IMR-90 (cell line): ENCODE measurements around the gene ERGIC1.

Experiments used
- MAZ ChIP-seq: IDR thresholded peaks from 2 replicates; pipeline ENCODE4 v1.6.1; 2012; ENCODE audit warnings: low read depth, mild to moderate bottlenecking, low read length, improper control_type of control experiment, moderate library complexity, borderline replicate concordance
- NFE2L2 ChIP-seq: fragments of 150-350 bp; IDR thresholded peaks from 2 replicates; pipeline ENCODE4 v1.6.1; 2016; ENCODE audit warnings: low read depth, mild to moderate bottlenecking, low read length
- POLR2A ChIP-seq: IDR thresholded peaks from 2 replicates; pipeline ENCODE4 v1.6.1; 2012; ENCODE audit warnings: mild to moderate bottlenecking, low read depth, low read length
- RFX5 ChIP-seq: IDR thresholded peaks from 2 replicates; pipeline ENCODE4 v1.8.0; 2012; ENCODE audit warnings: low read depth, mild to moderate bottlenecking, low read length, moderate library complexity
- SMC3 ChIP-seq: fragments of 150-350 bp; IDR thresholded peaks from 2 replicates; pipeline ENCODE4 v1.6.1; 2016; ENCODE audit warnings: low read depth, mild to moderate bottlenecking, antibody characterized with exemption, low read length, moderate library complexity
- TF ChIP-seq, protein P1 (sequence below): conservative IDR thresholded peaks from 2 replicates; pipeline ENCODE4 v1.5.1; 2012; ENCODE audit warnings: mild to moderate bottlenecking, low read depth, low read length, improper control_type of control experiment
- TF ChIP-seq, protein P2 (sequence below): fragments of 150-350 bp; IDR thresholded peaks from 2 replicates; pipeline ENCODE4 v1.6.1; 2017; ENCODE audit warnings: mild to moderate bottlenecking, antibody characterized with exemption, low read length, low read depth

DNA sequence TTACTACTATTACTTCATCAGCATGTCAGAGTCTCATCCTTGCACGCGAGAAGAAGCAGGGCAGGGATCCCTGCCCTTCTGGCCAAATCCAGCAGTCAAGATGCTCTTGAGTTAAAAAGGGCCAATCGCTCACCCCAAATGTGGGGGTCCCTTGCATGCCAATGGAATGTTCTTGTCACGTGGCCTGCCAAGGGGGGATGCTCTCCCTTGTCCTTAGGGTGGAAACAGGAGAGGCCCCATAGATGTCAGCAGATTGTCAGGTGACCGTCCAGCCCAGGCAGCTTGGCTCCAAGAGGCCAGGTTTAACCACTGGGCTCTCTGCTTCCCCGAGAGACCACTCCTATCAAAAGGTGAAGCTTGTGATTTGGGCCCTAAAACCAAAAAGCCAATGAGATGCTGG lies 37.7 kb upstream of the ERGIC1 start:
- TF ChIP-seq, protein P1, sequence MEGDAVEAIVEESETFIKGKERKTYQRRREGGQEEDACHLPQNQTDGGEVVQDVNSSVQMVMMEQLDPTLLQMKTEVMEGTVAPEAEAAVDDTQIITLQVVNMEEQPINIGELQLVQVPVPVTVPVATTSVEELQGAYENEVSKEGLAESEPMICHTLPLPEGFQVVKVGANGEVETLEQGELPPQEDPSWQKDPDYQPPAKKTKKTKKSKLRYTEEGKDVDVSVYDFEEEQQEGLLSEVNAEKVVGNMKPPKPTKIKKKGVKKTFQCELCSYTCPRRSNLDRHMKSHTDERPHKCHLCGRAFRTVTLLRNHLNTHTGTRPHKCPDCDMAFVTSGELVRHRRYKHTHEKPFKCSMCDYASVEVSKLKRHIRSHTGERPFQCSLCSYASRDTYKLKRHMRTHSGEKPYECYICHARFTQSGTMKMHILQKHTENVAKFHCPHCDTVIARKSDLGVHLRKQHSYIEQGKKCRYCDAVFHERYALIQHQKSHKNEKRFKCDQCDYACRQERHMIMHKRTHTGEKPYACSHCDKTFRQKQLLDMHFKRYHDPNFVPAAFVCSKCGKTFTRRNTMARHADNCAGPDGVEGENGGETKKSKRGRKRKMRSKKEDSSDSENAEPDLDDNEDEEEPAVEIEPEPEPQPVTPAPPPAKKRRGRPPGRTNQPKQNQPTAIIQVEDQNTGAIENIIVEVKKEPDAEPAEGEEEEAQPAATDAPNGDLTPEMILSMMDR: no peak
- TF ChIP-seq MAZ: no peak
- no peak for TF ChIP-seq POLR2A
- no peak for TF ChIP-seq RFX5
- no peak for TF ChIP-seq SMC3
- no peak for TF ChIP-seq NFE2L2
- TF ChIP-seq, protein P2, sequence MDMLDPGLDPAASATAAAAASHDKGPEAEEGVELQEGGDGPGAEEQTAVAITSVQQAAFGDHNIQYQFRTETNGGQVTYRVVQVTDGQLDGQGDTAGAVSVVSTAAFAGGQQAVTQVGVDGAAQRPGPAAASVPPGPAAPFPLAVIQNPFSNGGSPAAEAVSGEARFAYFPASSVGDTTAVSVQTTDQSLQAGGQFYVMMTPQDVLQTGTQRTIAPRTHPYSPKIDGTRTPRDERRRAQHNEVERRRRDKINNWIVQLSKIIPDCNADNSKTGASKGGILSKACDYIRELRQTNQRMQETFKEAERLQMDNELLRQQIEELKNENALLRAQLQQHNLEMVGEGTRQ: no peak
